GM10847 (cell line): ENCODE results near the gene XBP1.
A peak's percentile ranks its signal among the peaks of the same experiment; 100 is the strongest.

Experiments used
- POLR2A ChIP-seq: IDR thresholded peaks from 2 replicates; pipeline ENCODE4 v1.6.1; 2011; ENCODE audit not compliant: insufficient read length; ENCODE audit errors: extremely low read depth

The XBP1 gene

DNA sequence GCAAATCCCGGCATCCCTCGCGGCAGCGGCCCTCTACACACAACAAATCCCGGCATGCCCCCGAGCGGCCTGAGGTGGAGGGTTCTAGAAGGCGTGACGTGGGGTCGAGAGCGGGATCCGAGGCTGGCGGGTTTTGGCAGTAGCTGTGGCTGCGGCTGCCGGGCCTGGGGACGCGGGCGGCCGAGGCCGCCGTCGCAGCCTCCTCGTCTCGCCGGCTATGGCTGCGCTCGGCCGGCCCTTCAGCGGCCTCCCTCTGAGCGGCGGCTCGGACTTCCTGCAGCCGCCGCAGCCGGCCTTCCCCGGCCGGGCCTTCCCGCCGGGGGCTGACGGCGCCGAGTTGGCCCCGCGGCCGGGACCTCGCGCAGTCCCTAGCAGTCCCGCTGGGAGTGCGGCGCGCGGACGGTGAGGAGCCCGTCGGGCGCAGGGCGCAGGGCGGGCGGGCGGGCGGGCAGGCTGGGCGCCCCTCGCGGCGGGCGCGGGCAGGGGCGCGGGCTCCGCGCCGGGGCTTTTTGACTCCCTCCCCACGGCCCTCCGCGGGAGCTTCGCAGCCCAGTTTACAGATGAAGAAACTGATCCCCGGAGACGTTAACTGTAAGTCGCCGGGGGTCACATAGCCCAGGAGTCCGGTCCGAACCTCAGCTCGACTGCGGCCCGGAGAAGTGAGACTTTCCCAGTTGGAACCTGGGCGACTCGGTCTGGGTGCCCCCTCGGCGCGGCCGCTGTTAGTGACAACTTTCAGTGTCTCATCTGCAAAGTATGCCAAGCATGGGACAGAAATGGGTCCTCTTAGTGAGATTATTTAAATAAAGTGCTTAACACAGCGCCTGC lies 27.5 kb downstream of the XBP1 start, which contains the start of gene CCDC117:
Gene CCDC117 (plus strand): TSS at position 63 of the 828 bp plus-strand sequence. CDS start 155 bp downstream, at position 218.
- peak; percentile 60 for TF ChIP-seq POLR2A

DNA sequence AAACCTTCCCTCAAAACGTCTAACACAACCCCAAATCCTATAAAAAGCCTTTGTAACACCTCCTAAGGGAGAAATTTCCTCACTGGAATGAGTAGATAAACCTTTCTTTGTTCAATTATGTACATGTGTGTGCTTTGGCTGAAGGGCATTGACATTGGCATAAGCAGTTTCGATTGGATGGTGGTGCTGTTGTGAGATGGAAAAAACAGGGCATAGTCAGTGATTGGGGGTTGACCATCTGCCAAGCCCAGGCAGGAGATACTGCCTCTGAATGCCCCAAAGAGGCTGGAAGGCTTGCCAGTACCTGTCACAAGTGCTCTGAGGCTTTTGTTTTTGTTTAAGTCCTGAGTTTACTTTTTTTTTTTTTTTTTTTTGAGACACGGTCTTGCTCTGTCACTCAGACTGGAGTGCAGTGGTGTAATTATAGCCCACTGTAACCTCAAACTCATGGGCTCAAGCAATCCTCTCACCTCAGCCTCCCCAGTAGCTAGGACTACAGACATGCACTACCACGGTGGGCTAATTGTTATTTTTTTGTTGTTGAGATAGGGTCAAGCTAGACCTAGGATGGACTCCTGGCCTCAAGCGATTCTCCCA lies 29.1 kb downstream of the XBP1 start:
- TF ChIP-seq POLR2A, result no peak

DNA sequence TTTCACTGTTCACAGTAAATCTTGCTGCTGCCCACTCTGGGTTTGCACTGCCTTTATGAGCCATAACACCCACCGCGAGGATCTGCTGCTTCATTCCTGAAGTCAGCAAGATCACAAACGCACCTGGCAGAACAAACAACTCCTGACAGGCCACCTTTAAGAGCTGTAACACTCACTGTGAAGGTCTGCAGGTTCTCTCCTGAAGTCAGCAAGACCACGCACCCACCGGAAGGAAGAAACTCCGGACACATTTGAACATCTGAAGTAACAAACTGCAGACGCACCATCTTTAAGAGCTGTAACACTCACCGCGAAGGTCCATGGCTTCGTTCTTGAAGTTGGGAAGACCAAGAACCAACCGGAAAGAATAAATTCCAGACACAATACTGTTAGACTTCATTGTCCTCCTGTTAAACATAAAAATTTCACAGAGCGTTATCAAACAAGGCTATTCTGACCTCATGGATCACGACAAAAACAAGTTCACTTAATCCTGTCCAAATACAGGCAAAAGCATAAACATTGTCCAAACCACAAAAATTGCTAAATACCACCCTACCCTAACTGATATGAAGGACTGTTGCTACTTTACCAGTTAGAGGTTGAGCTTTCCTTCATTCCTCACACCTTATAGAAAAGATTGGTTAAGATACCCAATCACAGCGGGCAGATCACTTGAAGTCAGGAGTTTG lies 30.8 kb downstream of the XBP1 start:
- no peak for TF ChIP-seq POLR2A

DNA sequence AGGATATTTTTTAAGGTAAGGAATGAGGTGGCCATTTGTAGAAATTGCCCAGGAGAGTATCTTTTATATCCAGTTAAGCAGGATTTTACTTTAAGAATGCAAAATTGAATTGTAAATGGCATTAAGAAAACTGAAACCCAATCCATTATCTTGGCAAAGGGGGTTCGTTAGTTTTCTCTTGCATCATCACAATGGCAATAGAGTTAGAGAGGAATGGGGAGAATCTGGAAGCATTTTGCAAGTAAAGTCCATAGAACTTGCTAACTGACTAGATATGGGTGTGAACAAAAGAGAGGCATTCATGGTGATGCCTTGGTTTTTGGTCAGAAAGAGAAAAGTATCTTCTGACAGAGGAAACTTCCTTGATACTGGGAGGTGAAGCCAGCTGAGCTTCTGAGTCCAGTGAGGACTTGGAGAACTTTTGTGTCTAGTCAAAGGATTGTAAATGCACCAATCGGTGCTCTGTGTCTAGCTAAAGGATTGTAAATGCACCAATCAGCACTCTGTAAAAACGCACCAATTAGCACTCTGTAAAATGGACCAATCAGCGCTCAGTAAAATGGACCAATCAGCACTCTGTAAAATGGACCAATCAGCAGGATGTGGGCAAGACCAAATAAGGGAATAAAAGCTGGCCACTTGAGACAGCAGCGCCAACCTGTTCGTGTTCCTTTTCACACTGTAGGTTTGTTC lies 31.5 kb downstream of the XBP1 start:
- no peak for TF ChIP-seq POLR2A

DNA sequence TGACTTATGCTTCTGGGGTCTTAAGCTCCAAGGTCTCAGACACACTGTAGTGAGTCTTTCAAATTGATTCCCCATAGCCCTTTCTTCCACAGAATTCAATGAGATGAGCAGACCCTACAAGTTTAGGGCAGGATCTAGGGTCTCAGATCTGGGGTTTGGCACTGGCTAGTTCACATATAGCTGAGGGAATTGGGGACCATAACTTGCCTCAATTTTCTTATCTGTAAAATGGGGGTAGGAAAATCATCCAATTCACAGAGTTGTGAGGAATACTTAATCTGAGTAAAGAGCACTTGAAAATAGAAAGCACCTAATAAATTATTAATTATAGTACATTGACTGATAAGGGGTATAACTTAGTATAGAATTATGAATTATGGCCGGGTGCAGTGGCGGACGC lies 33.7 kb downstream of the XBP1 start:
- no peak for TF ChIP-seq POLR2A

DNA sequence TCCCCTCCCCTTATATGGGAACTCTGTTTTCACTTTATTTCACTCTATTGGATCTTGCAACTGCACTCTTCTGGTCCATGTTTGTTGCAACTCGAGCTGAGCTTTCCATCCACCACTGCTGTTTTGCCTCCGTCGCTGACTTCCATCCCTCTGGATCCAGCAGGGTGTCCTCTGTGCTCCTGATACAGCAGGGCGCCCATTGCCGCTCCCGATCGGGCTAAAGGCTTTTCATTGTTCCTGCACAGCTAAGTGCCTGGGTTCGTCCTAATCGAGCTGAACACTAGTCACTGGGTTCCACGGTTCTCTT lies 39.0 kb downstream of the XBP1 start:
- TF ChIP-seq POLR2A, result no peak

DNA sequence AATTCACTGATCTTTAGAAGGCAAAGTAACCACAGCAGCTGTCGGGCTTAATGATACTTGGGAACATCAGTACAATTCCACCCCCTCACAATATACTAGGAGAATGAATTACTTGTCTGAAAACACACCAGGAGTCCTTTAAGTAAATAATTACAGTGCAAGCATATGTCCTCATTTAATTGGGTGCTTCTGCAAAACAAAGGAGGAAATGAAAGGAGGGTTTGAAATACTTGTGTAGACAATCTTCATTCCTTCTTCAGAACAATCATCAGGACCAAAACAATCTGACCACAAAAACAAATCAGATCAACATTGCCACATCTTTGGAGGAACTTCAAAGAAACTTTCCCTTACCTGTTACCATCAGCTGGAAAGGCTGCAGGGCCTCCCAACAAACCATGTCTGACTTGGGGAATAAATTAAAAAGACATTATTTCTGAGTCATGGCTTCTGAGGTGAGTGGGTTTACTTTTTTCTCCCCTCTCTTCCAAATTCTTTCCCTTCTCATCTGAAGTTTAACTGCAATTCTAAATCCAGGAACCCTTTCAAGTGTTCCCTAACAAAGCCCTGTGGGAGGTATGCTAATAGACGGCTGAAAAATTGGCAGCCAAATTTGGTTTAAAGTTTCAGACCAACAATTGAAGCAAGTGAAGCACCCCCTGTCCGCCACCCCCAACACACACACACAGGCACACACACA lies 40.4 kb downstream of the XBP1 start:
- TF ChIP-seq POLR2A, result no peak

DNA sequence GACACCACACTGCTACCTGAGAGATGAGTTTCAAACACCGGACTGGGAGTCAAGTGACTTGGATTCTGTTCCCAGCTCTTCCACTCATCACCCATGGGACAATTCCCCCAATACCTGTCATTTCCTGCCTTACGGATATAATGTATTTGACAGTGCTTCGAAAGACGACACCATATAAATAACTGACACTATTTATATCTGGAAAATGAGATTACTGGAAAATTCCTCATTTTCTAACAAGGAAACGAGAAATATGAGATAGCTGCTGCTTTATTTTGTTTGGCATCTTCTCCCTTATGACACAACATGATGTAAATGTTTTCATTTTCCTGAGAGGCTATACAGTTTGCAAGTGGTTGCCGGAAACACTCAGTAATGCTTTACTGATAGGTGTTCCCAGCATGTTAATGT lies 49.9 kb downstream of the XBP1 start:
- TF ChIP-seq POLR2A, result no peak
